ENCODE data around the gene CREG2. TPM values are rescaled to one million over a fixed set of nuclear protein-coding genes. Genes with fewer than 3 reads are reported as not detected.

The CREG2 gene
- total RNA-seq, 1 donor from 2014 or later: not detected

- no peak overlapping the region for H3K4me3 ChIP-seq (ENCODE audit: low read depth, low read length)
- DNase-seq (ENCODE audit: low read depth): no peak
- no peak for TF ChIP-seq CTCF (conservative IDR thresholded peaks at IDR 0.05; ENCODE audit: low read depth, low read length)
These were observed 31.3 kb upstream of the CREG2 start for GRCh38 chr2:101418460-101419095.

- no peak for DNase-seq (ENCODE audit: low read depth)
- no peak overlapping the region for H3K4me3 ChIP-seq (ENCODE audit: low read depth, low read length)
- no peak for TF ChIP-seq CTCF (conservative IDR thresholded peaks at IDR 0.05; ENCODE audit: low read depth, low read length)
These were observed 29.3 kb upstream of the CREG2 start for GRCh38 chr2:101416609-101417008.

- H3K4me3 ChIP-seq (ENCODE audit: low read depth, low read length): no peak overlapping the region
- no peak for TF ChIP-seq CTCF (conservative IDR thresholded peaks at IDR 0.05; ENCODE audit: low read depth, low read length)
- no peak for DNase-seq (ENCODE audit: low read depth)
These were observed 28.6 kb upstream of the CREG2 start for GRCh38 chr2:101415884-101416283.

GRCh38 chr2:101415220-101415619 is 27.9 kb upstream of the CREG2 start:
- DNase-seq (ENCODE audit: low read depth): no peak
- no peak overlapping the region for H3K4me3 ChIP-seq (ENCODE audit: low read depth, low read length)
- no peak for TF ChIP-seq CTCF (conservative IDR thresholded peaks at IDR 0.05; ENCODE audit: low read depth, low read length)

GRCh38 chr2:101412092-101412694 is 24.9 kb upstream of the CREG2 start:
- no peak for TF ChIP-seq CTCF (conservative IDR thresholded peaks at IDR 0.05; ENCODE audit: low read depth, low read length)
- DNase-seq (ENCODE audit: low read depth): no peak

GRCh38 chr2:101410746-101411145 is 23.4 kb upstream of the CREG2 start:
- no peak for DNase-seq (ENCODE audit: low read depth)
- H3K4me3 ChIP-seq (ENCODE audit: low read depth, low read length): no peak overlapping the region
- TF ChIP-seq CTCF (conservative IDR thresholded peaks at IDR 0.05; ENCODE audit: low read depth, low read length): no peak

More at GRCh38 chr2:101412092-101412694, 24.9 kb upstream of the CREG2 start:
- no peak overlapping the region for H3K4me3 ChIP-seq (ENCODE audit: low read depth, low read length)

- no peak for TF ChIP-seq CTCF (conservative IDR thresholded peaks at IDR 0.05; ENCODE audit: low read depth, low read length)
- no peak for DNase-seq (ENCODE audit: low read depth)
- no peak overlapping the region for H3K4me3 ChIP-seq (ENCODE audit: low read depth, low read length)
These were observed 22.8 kb upstream of the CREG2 start for GRCh38 chr2:101410114-101410513.
